HFF-Myc (cell line): ENCODE results near the gene HK1.
"Not testable (repeated sequence)": the region's sequence is repeated elsewhere in the genome, so short reads cannot be mapped to it uniquely, and the experiment has no call there.

Source experiments
- DNase-seq: peaks from one replicate; pipeline ENCODE4 v3.0.0-alpha.2; 2011; ENCODE audit warnings: low read depth; ENCODE audit errors: extremely low read depth
- H3K4me3 ChIP-seq: replicated peaks from 2 replicates; pipeline ENCODE4 v1.5.1; 2011; ENCODE audit warnings: low read depth, mild to moderate bottlenecking, control low read depth, low read length
- CTCF ChIP-seq: IDR thresholded peaks from 2 replicates; pipeline ENCODE4 v1.5.1; 2012; ENCODE audit warnings: mild to moderate bottlenecking, low read depth, low read length, control low read depth; ENCODE audit errors: missing control alignments

HK1 gene

GRCh38 chr10:69250041-69250440 lies 28.3 kb upstream of the HK1 start:
- no peak for DNase-seq
- TF ChIP-seq CTCF, result no peak
- H3K4me3 ChIP-seq, result no peak overlapping the region

DNA sequence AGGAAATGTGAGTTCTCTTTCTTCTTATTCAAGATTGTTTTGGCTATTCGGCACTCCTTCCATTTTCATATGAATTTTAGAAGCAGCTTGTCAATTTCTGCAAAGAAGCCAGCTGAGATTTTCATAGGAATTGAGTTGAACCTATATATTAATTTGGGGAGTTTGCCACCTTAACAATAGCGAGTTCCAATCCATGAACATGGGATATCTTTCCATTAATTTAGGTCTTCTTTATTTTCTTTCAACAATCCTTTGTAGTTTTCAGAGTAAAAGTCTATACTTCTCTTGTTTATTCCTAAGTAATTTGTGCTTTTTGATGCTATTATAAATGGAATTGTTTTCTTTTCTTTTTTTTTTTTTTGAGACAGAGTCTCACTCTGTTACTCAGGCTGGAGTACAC lies 26.9 kb upstream of the HK1 start:
- not testable (repeated sequence) for H3K4me3 ChIP-seq, DNase-seq

GRCh38 chr10:69253171-69253570 lies 25.1 kb upstream of the HK1 start:
- DNase-seq, result no peak
- no peak overlapping the region for H3K4me3 ChIP-seq
- TF ChIP-seq CTCF, result no peak

DNA sequence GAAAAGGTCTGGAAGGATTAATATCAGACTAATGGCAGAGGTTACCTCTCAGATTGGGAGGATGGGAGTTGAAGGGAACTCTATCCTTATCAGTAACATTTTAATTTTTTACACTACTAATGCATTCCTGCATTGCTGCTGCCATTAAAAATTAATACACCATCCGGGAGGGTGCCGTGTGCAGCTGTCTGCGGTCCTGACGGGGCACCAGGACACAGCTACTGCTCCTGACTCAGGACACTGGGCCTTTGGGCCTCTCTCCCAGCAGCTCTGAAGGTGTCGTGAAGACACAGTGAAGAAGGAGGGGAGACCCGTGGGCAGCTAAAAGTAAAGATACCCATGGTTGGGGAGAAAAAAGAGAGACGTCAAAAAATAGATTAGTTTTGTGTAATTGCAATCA lies 23.4 kb upstream of the HK1 start:
- H3K4me3 ChIP-seq, result no peak overlapping the region
- no peak for DNase-seq
- no peak for TF ChIP-seq CTCF

GRCh38 chr10:69259547-69260243 lies 18.6 kb upstream of the HK1 start:
- no peak for TF ChIP-seq CTCF
- no peak overlapping the region for H3K4me3 ChIP-seq
- DNase-seq, result no peak

DNA sequence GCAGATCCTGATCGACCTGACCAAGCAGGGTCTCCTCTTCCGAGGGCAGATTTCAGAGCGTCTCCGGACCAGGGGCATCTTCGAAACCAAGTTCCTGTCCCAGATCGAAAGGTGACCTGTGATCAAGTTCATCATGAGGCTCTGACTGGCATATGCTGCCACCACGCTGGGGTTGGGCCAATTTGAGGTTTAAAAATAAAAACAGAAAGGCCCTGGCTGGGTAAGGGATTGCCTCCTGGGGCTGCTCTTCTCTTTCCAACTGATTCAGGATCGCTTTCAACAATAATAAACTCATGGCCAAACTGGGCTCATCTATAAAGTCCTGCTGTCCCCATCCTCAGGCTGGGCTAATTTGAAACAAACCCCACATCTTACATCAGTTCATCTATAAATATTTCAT lies 17.1 kb upstream of the HK1 start:
- DNase-seq, result no peak
- H3K4me3 ChIP-seq, result no peak overlapping the region
- no peak for TF ChIP-seq CTCF

DNA sequence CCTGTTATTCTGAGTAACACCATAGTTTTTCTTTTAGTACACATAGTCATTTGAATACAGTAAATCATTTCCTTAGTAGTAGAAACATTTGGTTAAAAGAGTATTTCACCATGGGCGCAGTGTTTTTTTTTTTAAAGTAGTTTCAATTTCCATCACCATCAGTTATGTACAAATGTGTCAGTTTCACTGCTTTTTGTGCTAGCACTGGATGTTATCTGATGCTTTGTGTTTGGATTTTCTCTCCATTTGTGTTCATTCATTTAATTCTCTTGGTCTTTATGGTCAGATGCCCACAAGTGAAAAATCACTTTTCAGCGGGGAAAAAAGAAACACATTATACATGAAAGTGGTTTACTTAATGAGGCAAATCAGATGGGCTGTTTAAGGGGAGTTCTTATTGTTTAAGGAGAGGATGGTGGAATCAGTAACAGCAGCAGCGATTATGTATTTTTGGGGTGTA lies 16.0 kb upstream of the HK1 start:
- TF ChIP-seq CTCF, result no peak
- DNase-seq, result no peak
- H3K4me3 ChIP-seq, result no peak overlapping the region
